Measurements from ENCODE around the gene TRIM44. TPM values are rescaled to one million over a fixed set of nuclear protein-coding genes. Genes with fewer than 3 reads are reported as not detected.

Gene TRIM44
- total RNA-seq, 5 donors from 2014 or later (not counting 1 experiment from before 2014, with no cell fraction given), result 39.8 to 58.4 (median 51.7) TPM

DNA sequence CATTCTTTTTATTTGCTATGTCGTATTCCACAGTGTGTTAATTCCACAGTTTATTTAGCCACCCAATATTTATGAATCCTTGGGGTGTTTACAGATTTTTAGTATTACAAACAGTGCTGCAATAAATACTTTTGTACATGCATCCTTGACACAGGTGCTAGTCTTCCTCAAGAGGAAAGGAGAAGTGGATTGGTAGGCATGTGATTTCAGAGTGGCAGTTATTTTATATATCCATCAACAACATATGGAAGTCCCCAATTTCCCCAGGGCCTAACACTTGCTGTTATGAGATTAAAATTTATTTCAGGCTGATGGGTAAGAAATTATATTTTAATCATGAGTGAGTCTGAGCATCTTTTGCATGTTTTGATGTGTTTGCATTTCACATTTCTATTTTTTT lies 17.9 kb downstream of the TRIM44 start:
- peaks cover 23% of the 10 kb centered on the region for H3K36me3 Mint-ChIP-seq
- DNase-seq (no peak), ATAC-seq (replicated peaks in 1 of 4) (no peak)
- Histone ChIP-seq H3K27ac (ENCODE audit: low read length) (no peak overlapping the region), H3K9me3 (no peaks in the 10 kb centered on the region), H3K27me3 (replicated peaks in 1 of 2; ENCODE audit: control insufficient read depth in 2 of 2, extremely low read depth in 1 of 2, insufficient read depth in 2 of 2, low read length in 1 of 2) (no peaks in the 10 kb centered on the region), H3K36me3 (ENCODE audit: control insufficient read depth in 2 of 2, extremely low read depth in 1 of 2, insufficient read depth in 1 of 2, low read length in 1 of 2) (peaks cover 0 to 6% of the 10 kb centered on the region in 2 donors), H3K4me3 (ENCODE audit: control insufficient read depth in 1 of 2, extremely low read depth in 1 of 2, low read length in 1 of 2) (no peak overlapping the region), H3K4me1 (ENCODE audit: control insufficient read depth in 1 of 2, extremely low read depth in 1 of 2, insufficient read depth in 2 of 2, low read length in 2 of 2) (peaks cover 0 to 5% of the 10 kb centered on the region in 2 experiments)
- H3K27me3 Mint-ChIP-seq, result no peaks in the 10 kb centered on the region
- ChIA-PET POLR2A (no interaction called here), CTCF (no interaction called here)
- no peak overlapping the region for H3K4me3 Mint-ChIP-seq
- peaks cover 70 to 81% (median 74%) of the 10 kb centered on the region in 3 donors for H3K4me1 Mint-ChIP-seq
- no peaks in the 10 kb centered on the region for H3K9me3 Mint-ChIP-seq
- no peak overlapping the region for H3K27ac Mint-ChIP-seq
- no CpG with 5 or more reads among the region's 1 CpG for WGBS (ENCODE audit: insufficient coverage)

DNA sequence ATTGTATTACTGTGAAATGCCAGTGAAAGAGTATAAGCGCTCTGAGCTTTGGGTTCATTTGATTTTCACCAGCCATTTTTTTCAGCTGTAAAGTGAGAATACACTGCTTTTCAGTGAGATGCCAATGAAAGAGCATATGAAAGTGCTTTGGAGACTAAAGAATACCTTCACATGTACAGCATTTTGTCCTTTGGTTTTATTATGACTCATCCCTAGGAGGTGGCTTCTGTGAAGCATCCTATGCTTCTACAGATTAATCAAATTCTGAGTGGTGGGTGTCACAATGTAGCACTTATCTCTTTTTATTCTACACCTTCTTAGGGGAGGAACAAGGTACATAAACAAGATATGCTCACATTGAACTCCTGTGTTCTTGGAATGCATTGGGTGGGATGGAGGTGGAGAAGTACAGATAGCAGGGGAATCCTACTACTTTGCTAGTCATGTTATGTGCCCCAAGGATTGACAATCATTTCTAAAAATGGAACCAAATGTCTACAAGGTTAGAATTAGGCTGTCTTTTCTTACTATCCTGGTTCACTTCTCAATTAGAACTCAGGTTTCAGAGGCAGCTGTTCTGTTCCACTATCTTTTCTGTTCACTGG lies 18.7 kb downstream of the TRIM44 start:
- CTCF ChIA-PET, result no interaction called here
- H3K4me3 Mint-ChIP-seq, result no peak overlapping the region
- H3K4me1 Mint-ChIP-seq, result peaks cover 63 to 74% (median 67%) of the 10 kb centered on the region in 3 donors

DNA sequence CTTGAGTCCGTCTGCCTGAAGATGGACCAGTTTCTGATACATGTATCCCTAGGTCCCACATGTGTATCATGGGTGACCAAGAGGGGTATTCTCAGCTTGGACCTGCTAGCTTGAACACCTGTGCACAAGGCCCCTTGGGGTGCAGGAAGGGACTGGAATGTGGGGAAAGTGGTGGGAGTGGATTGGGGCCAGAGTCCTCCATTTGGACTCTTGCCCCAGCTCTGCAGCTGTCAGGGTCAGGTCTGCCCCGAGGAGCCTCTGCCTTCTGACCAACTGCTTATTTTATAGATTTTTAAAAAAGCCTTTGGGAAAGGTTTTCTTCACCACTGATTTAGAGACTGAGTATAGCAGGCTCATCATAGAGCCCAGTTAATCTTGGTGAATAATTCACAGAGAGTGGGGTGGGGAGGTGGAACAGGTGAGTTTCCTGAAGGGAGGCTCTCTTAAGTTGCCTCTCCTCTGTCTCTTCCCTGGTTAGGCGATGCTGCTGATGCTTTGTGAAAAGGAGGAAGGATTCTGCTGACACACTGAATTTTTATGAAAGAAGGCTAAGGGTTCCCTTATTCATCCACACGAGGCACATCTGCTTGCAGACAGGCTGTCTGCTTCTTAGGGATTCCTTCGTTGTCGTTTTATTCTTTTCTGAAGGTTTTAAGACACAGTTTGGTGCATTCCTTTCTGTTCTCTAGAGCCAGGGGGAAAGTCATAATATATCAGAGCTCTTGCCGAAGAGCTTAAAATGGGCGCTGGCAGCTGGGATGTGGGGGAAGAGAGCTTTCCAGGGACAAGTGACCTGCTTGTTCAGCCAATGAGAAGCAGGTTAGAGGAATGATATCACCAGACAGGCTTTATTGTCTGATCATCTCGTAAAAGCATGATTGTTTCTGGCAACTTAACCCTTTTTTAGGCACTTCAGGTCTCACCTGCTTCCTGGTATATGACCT lies 19.9 kb downstream of the TRIM44 start:
- Histone ChIP-seq H3K27ac (ENCODE audit: low read length) (no peak overlapping the region), H3K36me3 (ENCODE audit: control insufficient read depth in 2 of 2, extremely low read depth in 1 of 2, insufficient read depth in 1 of 2, low read length in 1 of 2) (peaks cover 0 to 16% of the 10 kb centered on the region in 2 donors), H3K27me3 (replicated peaks in 1 of 2; ENCODE audit: control insufficient read depth in 2 of 2, extremely low read depth in 1 of 2, insufficient read depth in 2 of 2, low read length in 1 of 2) (no peaks in the 10 kb centered on the region), H3K4me3 (ENCODE audit: control insufficient read depth in 1 of 2, extremely low read depth in 1 of 2, low read length in 1 of 2) (no peak overlapping the region), H3K9me3 (no peaks in the 10 kb centered on the region), H3K4me1 (ENCODE audit: control insufficient read depth in 1 of 2, extremely low read depth in 1 of 2, insufficient read depth in 2 of 2, low read length in 2 of 2) (peaks cover 0 to 5% of the 10 kb centered on the region in 2 experiments)
- no peaks in the 10 kb centered on the region for H3K27me3 Mint-ChIP-seq
- ATAC-seq (replicated peaks in 1 of 4) (no peak), DNase-seq (no peak)
- H3K36me3 Mint-ChIP-seq, result peaks cover 40% of the 10 kb centered on the region
- H3K27ac Mint-ChIP-seq, result no peak overlapping the region
- H3K9me3 Mint-ChIP-seq, result no peaks in the 10 kb centered on the region
- POLR2A ChIA-PET, result no interaction called here
- CTCF ChIA-PET, result no interaction called here
- WGBS (ENCODE audit: insufficient coverage), result 95% methylated on average over 5 of the region's 9 CpGs
- no peak overlapping the region for H3K4me3 Mint-ChIP-seq
- peaks cover 57 to 63% (median 61%) of the 10 kb centered on the region in 3 donors for H3K4me1 Mint-ChIP-seq

More for the DNA sequence above, 18.7 kb downstream of the TRIM44 start:
- H3K9me3 Mint-ChIP-seq, result no peaks in the 10 kb centered on the region
- ATAC-seq (replicated peaks in 1 of 4) (no peak), DNase-seq (no peak)
- Histone ChIP-seq H3K9me3 (no peaks in the 10 kb centered on the region), H3K4me3 (ENCODE audit: control insufficient read depth in 1 of 2, extremely low read depth in 1 of 2, low read length in 1 of 2) (no peak overlapping the region), H3K36me3 (ENCODE audit: control insufficient read depth in 2 of 2, extremely low read depth in 1 of 2, insufficient read depth in 1 of 2, low read length in 1 of 2) (peaks cover 0 to 12% of the 10 kb centered on the region in 2 donors), H3K4me1 (ENCODE audit: control insufficient read depth in 1 of 2, extremely low read depth in 1 of 2, insufficient read depth in 2 of 2, low read length in 2 of 2) (peaks cover 0 to 5% of the 10 kb centered on the region in 2 experiments), H3K27me3 (replicated peaks in 1 of 2; ENCODE audit: control insufficient read depth in 2 of 2, extremely low read depth in 1 of 2, insufficient read depth in 2 of 2, low read length in 1 of 2) (no peaks in the 10 kb centered on the region), H3K27ac (ENCODE audit: low read length) (no peak overlapping the region)
- WGBS (ENCODE audit: insufficient coverage), result 100% methylated on average over 1 of the region's 1 CpG
- no peak overlapping the region for H3K27ac Mint-ChIP-seq
- H3K36me3 Mint-ChIP-seq, result peaks cover 28% of the 10 kb centered on the region
- no peaks in the 10 kb centered on the region for H3K27me3 Mint-ChIP-seq
- POLR2A ChIA-PET, result no interaction called here

DNA sequence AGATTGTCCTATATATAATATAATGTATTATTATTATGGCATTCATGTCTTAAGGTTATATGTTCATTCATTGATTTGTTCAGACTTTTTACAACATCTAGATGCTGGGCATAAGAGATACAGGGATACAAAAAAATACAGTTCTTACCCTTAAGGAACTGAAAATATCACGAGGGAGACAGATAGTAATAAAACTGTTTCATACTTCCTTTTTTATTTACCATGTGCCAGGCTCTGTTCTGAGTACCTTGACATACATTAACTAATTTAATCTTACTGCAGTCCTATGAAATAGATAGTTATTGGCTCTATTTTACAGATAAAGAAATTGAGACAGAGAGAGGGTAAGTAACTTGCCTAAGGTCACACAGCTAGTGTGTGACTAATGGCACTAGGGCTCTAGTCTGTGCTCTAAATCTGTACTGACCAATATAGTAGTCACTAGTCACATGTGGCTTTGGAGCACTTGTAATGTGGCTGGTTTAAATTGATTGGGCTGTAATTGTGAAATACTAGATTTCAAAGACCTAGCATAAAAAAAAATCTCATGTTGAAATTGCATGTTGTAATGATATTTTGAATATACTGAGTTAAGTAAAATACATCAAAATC lies 21.3 kb downstream of the TRIM44 start:
- ChIA-PET POLR2A (no interaction called here), CTCF (no interaction called here)
- Histone ChIP-seq H3K36me3 (ENCODE audit: control insufficient read depth in 2 of 2, extremely low read depth in 1 of 2, insufficient read depth in 1 of 2, low read length in 1 of 2) (peaks cover 0 to 19% of the 10 kb centered on the region in 2 donors), H3K27ac (ENCODE audit: low read length) (no peak overlapping the region), H3K4me3 (ENCODE audit: control insufficient read depth in 1 of 2, extremely low read depth in 1 of 2, low read length in 1 of 2) (no peak overlapping the region), H3K4me1 (ENCODE audit: control insufficient read depth in 1 of 2, extremely low read depth in 1 of 2, insufficient read depth in 2 of 2, low read length in 2 of 2) (peaks cover 0 to 5% of the 10 kb centered on the region in 2 experiments), H3K27me3 (replicated peaks in 1 of 2; ENCODE audit: control insufficient read depth in 2 of 2, extremely low read depth in 1 of 2, insufficient read depth in 2 of 2, low read length in 1 of 2) (no peaks in the 10 kb centered on the region), H3K9me3 (no peaks in the 10 kb centered on the region)
- Mint-ChIP-seq H3K4me3 (no peak overlapping the region), H3K36me3 (peaks cover 47% of the 10 kb centered on the region), H3K4me1 (peaks cover 56 to 58% (median 56%) of the 10 kb centered on the region in 3 donors), H3K27ac (no peak overlapping the region), H3K27me3 (no peaks in the 10 kb centered on the region), H3K9me3 (no peaks in the 10 kb centered on the region)
- ATAC-seq (replicated peaks in 1 of 4) (no peak), DNase-seq (no peak)
- no CpG with 5 or more reads among the region's 1 CpG for WGBS (ENCODE audit: insufficient coverage)

DNA sequence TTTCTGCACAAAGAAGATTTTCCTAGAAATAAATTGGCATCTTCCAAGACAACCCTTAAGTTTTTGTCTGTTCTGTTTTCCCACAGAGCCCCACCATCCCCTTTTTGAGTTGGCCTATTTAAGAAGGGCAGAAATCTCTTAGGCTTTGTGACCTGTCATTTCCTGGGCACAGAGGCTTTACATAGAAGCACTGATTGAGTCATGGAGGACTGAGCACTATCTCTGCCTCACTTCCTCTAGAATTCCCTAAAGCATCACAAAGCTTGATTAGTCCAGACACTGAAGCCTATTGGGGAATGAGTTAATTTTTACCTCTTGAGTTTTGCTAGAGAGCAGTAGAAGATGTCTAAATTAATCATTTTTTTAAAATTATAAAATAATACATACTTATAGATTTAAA lies 25.4 kb downstream of the TRIM44 start:
- Histone ChIP-seq H3K4me1 (ENCODE audit: control insufficient read depth in 1 of 2, extremely low read depth in 1 of 2, insufficient read depth in 2 of 2, low read length in 2 of 2) (no peaks in the 10 kb centered on the region), H3K4me3 (ENCODE audit: control insufficient read depth in 1 of 2, extremely low read depth in 1 of 2, low read length in 1 of 2) (no peak overlapping the region), H3K9me3 (no peaks in the 10 kb centered on the region), H3K36me3 (ENCODE audit: control insufficient read depth in 2 of 2, extremely low read depth in 1 of 2, insufficient read depth in 1 of 2, low read length in 1 of 2) (peaks cover 0 to 28% of the 10 kb centered on the region in 2 donors), H3K27me3 (replicated peaks in 1 of 2; ENCODE audit: control insufficient read depth in 2 of 2, extremely low read depth in 1 of 2, insufficient read depth in 2 of 2, low read length in 1 of 2) (no peaks in the 10 kb centered on the region), H3K27ac (ENCODE audit: low read length) (no peak overlapping the region)
- no peaks in the 10 kb centered on the region for H3K27me3 Mint-ChIP-seq
- peaks cover 26 to 32% (median 30%) of the 10 kb centered on the region in 3 donors for H3K4me1 Mint-ChIP-seq
- POLR2A ChIA-PET, result no interaction called here
- H3K9me3 Mint-ChIP-seq, result no peaks in the 10 kb centered on the region
- DNase-seq (no peak), ATAC-seq (replicated peaks in 1 of 4) (no peak)
- no peak overlapping the region for H3K27ac Mint-ChIP-seq
- peaks cover 69% of the 10 kb centered on the region for H3K36me3 Mint-ChIP-seq
- CTCF ChIA-PET, result interaction anchor here in 1 of 2 donors (0.5 kb wide), 1 partner anchor 28 kb away, joined by 4 read pairs; no protein-coding TSS in a partner anchor
- H3K4me3 Mint-ChIP-seq, result no peak overlapping the region

DNA sequence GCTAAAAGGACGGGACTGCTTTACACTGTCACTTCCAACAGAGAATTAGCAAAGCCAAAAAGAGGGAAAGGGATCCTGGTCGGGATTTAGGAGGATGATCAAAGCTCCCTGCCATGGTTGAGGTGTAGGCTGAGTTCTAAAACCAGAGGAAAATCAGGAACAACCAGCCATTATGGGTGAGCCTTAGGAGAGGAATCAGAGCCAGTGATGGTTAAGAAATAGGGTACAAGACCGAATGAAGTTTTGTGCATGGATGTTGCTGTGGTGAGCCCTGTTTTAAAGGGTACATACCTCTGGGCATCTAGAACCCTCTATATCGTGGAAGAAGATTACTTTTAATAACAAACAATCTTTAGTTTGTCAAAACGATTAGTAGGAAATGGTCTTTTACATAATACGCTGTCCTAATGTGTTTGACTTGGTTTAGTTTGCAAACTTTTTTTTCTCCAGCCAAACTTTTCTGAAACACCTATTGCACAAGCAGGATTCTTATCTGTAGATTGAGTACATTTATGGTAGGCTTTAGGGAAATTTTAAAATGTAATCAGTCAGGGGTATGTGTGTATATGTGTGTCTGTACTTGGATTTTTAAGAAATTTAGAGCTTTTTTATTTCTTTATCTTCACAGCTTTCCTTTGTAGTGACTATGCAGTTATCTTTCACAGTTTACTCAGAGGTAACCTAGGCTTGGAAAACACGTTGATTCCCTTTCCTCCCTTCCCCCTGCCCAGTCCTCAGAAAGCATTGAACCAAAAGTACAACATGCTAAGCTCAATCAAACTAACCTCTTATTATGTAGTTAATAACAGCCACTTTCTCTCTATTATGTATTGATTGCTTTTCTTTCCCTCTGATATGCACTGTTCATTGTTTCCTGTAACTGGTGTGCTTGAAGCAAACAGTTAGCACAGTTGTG lies 26.8 kb downstream of the TRIM44 start:
- Histone ChIP-seq H3K27me3 (replicated peaks in 1 of 2; ENCODE audit: control insufficient read depth in 2 of 2, extremely low read depth in 1 of 2, insufficient read depth in 2 of 2, low read length in 1 of 2) (no peaks in the 10 kb centered on the region), H3K4me3 (ENCODE audit: control insufficient read depth in 1 of 2, extremely low read depth in 1 of 2, low read length in 1 of 2) (no peak overlapping the region), H3K9me3 (no peaks in the 10 kb centered on the region), H3K4me1 (ENCODE audit: control insufficient read depth in 1 of 2, extremely low read depth in 1 of 2, insufficient read depth in 2 of 2, low read length in 2 of 2) (no peaks in the 10 kb centered on the region), H3K27ac (ENCODE audit: low read length) (no peak overlapping the region), H3K36me3 (ENCODE audit: control insufficient read depth in 2 of 2, extremely low read depth in 1 of 2, insufficient read depth in 1 of 2, low read length in 1 of 2) (peaks cover 0 to 28% of the 10 kb centered on the region in 2 donors)
- Mint-ChIP-seq H3K27ac (no peak overlapping the region), H3K36me3 (peaks cover 81% of the 10 kb centered on the region), H3K4me3 (no peak overlapping the region), H3K9me3 (no peaks in the 10 kb centered on the region), H3K27me3 (no peaks in the 10 kb centered on the region), H3K4me1 (peaks cover 15 to 33% (median 21%) of the 10 kb centered on the region in 3 donors)
- ChIA-PET CTCF (no interaction called here), POLR2A (no interaction called here)
- 80% methylated on average over 1 of the region's 7 CpGs for WGBS (ENCODE audit: insufficient coverage)
- DNase-seq (no peak), ATAC-seq (replicated peaks in 1 of 4) (no peak)

All from T-cell (primary cell).